Fibroblast of the conjunctiva (primary cell): ENCODE results near the gene PLK2.

Experiments
- DNase-seq: peaks from one replicate; pipeline ENCODE4 v3.0.0-alpha.2; 2010; ENCODE audit warnings: low read depth

Gene PLK2

DNA sequence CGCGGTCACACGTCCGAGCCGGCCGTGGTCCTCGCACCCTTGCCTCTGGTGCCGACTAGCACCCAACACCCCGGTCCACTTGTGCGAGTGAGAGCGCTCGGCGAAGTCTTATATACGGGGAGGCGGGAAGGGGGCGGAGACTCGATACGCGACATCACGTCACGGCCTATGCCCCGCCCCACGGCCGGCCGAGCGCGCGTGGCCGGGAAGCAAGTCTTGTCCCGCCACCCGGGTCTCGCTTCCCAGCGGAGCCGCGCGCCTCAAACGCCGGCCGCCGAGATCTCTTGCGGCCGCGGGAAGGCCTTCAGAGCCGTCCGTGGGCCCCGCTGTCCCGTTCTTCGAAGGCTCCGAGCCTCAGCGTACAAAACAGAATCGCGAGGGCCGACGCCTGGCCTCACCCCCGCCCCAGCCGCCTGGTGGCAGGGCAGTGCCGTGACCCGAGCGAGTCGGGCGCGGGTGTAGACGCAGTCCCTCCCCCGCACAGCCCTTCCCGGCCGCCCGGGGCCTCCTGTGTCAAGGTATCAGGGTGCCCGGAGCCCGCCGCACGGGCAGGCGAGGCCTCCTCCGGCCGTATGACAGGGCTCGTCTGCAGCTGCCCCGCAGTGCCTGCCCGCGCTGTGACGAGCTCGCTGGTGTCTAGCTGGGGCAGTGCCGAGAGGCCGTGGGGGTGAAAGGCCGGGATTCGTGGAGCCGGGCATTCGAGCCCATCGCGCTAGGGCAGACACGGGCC, at the start of gene PLK2:
Gene PLK2 (minus strand): TSS at position 85 of the 730 bp plus-strand sequence. CDS start 127 bp downstream, outside the sequence.
- peak; percentile 84 for DNase-seq

DNA sequence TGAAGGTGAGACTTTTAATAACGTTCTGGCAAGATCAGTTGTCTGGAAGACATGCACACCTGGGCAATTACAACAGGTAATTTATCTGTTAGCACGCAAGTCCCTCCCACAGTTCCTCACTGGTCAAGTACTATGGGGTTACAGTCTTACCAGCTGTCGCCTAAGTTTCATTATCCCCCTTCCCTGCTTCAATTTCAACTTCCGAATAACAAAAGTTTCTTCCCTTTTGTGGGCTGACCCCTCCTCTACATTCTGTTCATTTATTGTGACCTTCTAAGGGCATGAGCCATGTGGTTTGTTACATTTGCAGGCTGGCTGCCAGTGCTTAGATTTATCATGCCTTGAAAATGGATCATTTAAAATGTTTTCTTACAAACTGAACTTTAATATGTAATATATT, 47.8 kb upstream of the PLK2 start:
- no peak for DNase-seq

DNA sequence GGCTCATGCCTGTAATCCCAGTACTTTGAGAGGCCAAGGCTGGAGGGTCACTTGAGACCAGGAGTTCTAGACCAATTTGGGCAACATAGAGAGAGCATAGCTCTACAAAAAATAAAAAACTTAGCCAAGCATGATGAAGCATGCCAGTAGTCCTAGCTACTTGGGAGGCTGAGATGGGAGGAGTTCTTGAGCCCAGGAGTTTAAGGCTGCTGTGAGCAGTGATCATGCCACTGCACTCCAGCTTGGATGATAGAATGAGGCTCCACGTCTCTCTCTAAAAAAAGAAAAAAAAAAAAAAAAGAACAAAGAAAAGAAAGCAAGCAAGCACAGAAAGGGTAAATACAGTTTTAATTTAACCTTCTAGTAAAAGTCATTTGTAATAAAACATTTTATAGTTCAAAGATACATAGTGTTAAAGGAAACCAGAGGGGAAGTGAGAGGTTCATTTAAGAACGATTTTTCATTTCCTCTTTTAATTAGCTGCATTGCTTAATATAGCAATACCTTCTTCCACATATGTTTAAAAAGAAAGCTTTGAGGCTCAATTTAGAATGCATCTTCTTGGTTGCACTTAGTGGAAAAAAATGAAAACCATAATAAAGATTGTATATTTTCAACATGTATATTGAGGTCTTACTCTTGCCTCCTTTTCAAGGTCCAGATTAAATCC, 46.2 kb upstream of the PLK2 start:
- DNase-seq, result no peak

- DNase-seq, result no peak
Measured at GRCh38 chr5:58505502-58505901, 45.6 kb upstream of the PLK2 start.

DNA sequence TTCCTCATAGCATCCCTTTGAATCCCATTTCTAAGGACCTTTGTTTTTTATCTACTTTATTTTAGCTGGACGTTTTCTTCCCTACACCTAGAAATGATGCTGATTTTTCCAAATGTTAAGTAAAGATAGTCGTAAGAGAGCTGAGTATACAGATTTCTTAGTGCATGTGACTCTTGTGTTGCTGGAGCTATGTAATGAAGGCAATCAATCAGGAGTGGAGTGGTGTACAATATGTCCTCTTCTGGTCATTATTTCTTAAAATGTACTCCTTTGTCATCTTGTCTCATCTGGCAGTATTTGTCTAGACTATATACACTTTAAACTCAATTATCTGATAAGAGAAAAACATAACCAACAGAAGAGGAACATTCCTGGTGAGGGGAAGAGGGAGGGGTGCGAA, 44.9 kb upstream of the PLK2 start:
- DNase-seq, result no peak

DNA sequence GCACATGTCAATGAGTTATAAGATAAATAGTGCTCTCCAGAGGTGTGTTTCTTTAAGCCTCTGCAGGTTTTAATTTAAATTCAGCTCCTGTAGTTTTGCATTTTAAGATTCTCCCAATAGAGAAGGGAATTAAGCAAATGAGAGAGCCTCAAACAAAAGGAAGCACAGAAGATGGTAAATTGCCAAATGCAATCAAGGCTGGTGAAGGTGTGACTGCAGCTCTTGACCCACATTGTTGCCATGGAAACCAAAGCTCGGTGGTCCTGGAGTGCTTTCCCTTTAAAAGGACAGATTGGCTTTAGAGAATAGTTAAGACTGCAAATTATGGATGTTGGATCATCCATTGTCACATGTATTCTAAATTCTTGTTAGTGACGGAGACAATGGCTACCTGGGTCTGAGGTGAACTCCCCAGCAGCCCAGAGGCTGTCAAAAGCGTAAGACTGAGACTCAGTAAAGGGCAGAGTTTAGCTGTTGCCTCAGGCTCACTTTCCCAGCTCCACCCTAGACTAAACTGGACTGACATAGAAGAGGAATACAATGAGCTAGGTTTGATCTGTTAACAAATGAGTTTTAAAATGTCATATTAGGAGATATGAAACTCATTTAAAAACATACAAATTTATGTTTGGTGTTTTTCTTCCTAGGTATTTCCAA, 43.6 kb upstream of the PLK2 start:
- DNase-seq, result no peak

GRCh38 chr5:58501778-58502417, 42.0 kb upstream of the PLK2 start:
- DNase-seq, result no peak

DNA sequence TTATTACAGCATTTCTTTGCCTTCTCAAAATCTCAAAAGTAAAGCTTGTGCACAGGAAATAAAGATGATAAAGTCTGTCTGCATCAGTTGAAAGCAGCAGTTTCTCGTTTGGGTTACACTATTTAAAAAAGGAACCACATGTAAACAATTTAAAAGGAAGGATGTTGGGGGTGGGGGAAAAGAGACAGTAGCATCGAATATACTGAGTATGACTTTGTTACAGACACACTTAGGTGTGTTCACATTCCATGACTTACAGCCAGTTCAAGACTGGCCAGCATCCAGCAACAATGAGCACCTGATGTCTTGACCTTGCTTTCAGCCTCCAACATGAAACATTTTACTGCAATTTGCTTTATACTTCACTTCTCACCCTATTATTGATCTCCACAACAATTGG, 40.1 kb upstream of the PLK2 start:
- DNase-seq, result no peak

GRCh38 chr5:58499231-58499630, 39.3 kb upstream of the PLK2 start:
- DNase-seq, result no peak

GRCh38 chr5:58498340-58498942, 38.6 kb upstream of the PLK2 start:
- peak; percentile 9 for DNase-seq

DNA sequence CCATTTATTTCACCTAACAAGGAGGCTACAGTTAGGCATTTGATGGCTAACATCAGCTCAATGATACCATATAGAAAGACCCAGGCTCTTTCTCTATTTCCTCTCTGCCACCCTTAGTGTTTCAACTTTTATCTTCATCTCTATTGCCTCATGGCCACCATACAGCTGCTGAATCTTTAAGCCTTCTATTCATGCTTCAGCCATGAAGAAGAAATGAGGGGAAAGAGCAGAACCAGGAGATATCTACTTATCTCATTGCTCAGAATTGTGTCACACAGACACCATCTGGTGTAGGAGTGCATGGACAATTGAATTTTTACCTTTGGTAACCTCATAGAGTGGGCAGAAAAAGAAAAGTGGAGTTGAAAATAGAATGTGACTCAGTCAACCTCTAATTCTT, 38.0 kb upstream of the PLK2 start:
- DNase-seq, result no peak

GRCh38 chr5:58497386-58497785, 37.5 kb upstream of the PLK2 start:
- no peak for DNase-seq

GRCh38 chr5:58496488-58496887, 36.6 kb upstream of the PLK2 start:
- DNase-seq, result no peak

DNA sequence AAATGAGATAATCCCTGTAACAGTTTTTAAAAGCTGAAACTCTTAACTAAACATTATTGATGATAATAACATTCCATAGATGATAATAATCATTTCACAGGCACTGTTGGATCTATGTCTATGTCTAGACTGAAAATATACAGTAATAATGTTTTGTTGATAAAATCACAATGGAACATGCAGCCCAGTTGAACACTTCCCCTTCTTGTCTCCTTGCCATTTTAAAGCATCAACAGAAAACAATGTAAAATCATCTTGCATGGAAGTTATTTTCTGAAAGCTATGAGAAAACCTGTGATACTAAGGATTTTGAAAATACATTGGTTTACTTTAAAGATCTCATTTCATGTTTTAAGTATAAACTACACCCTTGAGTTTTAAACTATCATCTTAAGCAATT, 33.3 kb upstream of the PLK2 start:
- DNase-seq, result no peak

GRCh38 chr5:58491216-58491892, 31.5 kb upstream of the PLK2 start, which contains the start of gene GAPT:
Gene GAPT, plus strand, starts transcription at chr5:58491435. Its CDS starts 3,102 bp downstream, at chr5:58494537.
- no peak for DNase-seq

DNA sequence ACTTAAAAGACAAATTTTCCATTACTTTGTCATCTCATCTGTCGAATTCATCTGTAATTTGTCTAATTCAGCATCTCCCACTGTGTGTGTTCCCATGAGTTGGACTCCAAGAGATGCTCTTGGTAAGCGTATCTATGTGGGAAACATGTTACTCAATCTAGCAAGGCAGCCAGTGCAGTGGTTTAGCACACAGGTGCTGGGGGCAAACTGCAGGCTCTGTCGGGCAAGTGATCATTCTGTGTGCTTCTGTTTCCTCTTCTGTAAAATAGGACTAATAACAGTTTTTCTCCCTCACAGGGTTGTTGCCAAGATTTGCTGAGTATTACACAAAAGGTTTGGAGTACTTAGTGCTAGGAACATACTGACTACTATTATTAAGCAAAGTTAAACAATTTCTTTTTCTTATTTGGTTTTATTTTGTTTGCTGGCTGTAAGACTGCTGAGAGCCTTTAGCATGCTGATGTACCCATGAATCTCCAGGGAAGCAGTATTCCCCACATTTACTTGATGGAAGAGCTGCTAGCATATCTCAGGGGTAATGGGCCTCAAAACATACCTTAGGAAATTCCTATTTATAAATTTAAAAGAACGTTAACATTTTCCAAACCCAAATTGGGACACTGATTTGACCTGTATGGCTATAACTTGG, 30.6 kb upstream of the PLK2 start:
- DNase-seq, result no peak

DNA sequence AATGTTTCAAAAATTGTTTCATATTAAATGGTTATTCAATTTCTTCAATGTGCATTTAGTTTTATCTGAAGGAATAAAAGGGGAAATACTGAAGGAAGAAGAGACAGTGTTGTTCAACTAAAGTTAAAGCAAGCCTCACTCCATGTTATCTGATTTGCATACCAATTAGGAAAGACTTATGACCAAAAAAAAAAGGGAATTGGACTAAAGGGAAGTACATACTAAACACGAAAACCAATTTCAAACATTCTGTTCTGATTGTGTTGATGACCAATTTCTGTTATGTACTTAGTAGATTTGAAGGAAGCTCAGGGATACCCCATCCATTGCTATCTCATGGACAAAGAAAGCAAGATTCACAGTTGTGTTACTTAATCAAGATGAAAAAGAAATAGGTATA, 26.4 kb upstream of the PLK2 start:
- no peak for DNase-seq

- no peak for DNase-seq
Measured at GRCh38 chr5:58484505-58484904, 24.6 kb upstream of the PLK2 start.

DNA sequence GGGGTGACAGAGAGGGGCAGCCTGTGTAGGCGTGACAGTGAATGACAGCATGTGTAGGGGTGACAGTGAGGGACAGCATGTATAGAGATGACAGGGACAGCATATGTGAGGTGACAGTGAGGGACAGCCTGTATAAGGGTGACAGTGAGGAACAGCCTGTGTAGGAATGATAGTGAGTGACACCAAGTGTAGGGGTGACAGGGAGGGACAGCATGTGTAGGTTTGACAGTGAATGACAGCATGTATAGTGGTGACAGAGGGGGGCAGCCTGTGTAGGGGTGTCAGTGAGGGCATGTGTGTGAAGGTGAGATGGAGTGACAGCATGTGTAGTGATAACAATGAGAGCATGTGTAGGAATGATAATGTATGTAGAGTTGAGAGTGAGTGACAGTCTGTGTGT, 22.6 kb upstream of the PLK2 start:
- DNase-seq, result no peak

GRCh38 chr5:58481828-58482227, 21.9 kb upstream of the PLK2 start:
- DNase-seq, result no peak

GRCh38 chr5:58481066-58481676, 21.3 kb upstream of the PLK2 start:
- no peak for DNase-seq
